HG03565 (cell line): ENCODE data around the gene MRM1.

Experiments
- ATAC-seq: cut with Tn5 transposase; IDR thresholded peaks from one replicate; pipeline ENCODE4 v1.9.1; 2021; ENCODE audit warnings: mild to moderate bottlenecking, moderate library complexity; ENCODE audit not compliant: unreplicated experiment

MRM1 gene

GRCh38 chr17:36629252-36629847 lies 28.0 kb downstream of the MRM1 start:
- ATAC-seq, result no peak

GRCh38 chr17:36629970-36630502 lies 28.7 kb downstream of the MRM1 start:
- ATAC-seq, result no peak

- ATAC-seq, result no peak
Observed at GRCh38 chr17:36631022-36631421, 29.6 kb downstream of the MRM1 start.

DNA sequence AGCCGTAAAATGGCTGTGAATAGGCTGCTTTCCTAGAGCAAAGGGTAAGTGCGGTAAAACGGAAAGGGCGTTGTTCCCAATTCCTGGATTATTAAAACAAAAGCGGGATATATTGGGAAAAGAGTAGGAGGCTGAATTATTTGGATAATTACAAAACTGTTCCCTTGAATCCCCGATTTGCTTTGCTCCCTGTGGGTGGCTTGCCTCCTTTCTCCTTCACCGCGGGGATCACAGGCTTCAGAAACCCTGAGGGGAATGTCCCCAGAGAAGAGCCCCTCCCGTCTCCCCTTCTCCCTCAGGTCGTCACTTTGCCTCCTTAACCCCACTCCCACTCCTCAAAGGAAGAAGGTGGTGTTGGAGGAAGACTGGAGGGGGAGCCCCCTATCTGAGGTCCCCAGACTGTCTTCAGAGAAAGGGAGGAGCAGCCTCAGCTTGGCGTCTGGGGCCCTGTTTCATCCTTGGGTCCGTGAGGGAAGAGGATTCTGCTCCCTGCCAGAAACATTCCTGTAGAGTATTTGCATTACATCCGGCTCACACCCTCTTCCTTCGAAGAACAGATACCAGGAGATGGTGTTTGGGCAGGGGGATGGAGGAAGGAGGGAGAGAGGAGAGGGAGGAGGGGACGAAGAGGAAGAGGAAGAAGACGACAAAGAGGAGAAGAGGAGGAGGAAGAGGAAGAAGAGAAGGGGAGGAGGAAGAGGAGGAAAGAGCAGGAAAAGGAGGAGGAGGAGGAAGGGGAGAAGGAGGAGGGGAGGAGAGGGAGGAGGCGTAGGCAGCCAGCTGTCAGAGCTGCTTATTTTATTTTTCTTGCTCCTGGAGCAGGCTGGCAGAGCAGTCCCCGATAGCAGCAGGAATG lies 31.8 kb downstream of the MRM1 start:
- no peak for ATAC-seq

GRCh38 chr17:36640346-36640745 lies 39.0 kb downstream of the MRM1 start:
- ATAC-seq, result no peak

DNA sequence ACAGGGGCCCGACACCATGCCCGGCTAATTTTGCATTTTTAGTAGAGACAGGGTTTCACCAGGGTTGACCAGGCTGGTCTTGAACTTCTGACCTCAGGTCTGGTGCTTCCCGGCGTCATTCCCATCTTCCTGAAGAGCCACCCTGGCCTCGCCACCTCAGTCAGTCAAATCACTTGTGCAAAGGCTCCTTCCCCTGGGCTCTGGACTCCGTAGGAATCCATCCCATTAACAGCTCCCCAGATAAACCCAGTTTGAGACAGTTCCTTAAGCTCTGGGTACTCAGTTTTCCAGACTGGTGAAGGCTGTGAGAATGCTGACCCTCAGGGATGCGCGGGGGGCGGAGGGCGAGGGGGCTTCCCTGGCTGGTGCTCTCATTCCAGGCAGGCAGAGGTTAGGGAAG lies 39.5 kb downstream of the MRM1 start:
- ATAC-seq, result no peak

DNA sequence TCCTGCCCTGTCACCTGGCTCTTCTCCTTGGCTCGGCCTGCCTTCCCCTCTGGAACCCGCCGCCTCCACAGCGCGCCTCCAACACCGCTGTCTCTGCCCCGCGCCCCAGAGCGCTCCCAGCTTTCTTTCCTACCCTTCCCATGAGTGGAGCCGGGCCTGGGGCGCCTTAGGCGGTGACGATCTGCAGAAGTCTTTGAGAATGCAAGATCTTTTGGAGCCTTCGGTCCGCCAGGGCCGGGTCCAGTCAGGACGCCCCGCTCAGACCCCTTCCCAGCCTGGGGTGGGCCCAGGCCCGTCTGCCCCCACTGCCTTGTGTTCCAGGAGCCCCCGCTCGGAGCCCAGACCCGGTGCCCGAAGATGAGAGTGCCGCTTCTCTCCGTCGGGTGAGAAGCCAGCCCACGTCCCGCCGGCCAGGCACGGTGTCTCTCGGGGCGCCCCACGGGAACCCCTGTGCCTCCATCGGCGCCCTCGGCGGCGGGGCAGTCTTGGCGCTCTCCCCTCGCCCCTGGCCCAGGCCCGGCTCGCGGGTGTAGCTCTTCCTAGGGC lies 40.0 kb downstream of the MRM1 start:
- ATAC-seq, result no peak

DNA sequence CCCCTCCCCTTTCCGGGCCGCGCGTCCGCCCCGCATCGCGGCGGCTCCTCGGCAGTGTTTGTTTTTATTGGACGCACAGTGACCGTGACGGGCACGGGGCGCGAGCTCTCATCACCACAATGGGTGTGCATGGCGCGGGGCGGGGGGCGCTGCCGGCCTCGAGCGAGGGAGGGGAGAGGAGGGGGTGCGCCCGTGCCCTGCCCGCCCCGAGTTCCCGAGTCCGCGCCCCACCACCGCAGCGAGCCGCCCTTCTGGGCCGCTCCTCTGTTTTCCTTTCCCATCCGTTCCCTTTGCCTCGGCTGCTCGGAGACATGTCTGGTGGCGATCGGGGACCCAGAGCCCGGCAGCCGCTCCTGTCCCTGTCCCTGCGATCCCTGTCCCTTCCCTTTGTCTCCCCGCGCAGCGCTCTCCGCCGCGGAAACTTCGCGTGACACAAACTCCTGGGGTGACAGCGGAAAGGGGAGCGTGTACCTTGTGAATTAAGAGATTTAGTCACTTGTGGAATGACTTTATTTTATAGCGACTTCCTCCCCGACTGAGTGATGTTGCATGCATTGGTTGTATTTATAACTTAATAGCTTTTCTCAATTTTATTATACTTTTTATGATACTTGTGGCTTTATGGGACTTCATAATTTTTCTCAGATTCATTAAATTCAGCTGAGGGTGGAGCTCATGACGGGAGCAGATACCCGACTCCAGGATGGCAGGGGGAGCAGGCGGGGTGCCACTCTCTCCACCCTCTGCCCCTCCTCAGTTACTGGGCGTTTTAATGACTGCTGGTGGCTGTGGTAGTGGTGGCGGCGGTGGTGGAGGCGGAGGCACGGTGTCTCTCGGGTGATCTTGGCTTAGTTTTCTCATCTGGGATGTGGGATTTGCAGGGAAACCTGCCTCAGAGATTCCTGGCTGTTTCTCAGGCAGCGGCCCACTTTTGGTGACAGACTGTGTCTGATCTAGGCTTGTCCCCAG lies 40.8 kb downstream of the MRM1 start:
- no peak for ATAC-seq

DNA sequence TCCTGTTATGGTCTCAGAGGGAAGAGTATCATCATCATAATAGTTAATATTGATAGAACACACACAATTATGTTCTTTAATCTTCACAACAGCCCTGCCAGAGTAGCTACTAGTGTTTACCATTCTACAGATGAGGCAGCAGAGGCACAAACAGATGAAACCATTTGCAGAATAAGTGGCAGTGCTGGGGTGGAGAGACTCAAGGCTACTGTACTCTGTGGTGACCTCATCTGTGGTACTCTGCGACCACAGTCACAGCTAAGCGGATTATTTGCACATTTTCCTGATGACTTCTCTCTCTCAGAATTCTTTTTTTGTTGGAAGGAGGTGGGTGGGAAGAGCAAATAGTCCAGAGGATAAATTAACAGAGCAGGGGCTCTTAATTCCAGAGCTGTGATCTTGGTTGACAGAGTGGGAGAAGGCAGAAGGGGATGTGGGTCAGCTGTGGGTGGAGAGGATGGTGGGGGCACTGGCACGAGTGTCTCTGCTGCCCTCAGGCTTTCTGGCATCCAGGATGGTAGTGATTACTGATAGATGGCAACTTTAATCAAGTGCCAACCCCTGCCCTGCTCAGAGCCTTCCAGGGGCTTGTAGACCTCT lies 41.8 kb downstream of the MRM1 start:
- no peak for ATAC-seq

DNA sequence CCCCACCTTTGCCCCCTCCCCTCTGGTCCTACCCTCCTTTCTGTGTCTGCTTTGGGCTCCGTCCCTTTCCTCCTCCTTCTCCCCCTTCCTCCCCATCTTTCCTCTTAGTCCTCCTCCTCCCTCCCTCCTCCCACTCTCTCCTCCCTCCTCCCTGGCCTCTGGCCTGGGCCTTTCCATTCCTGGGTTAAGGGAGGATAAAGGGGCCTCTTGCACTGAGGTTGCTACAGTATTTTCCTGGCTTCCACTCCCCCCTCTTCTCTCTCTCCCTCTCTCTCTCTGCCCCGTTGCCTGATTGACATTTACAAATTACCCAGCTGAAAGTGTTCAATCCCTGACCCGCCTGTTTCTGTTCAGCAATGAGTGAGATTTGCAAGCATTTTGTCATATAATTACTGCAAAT lies 44.0 kb downstream of the MRM1 start:
- no peak for ATAC-seq

GRCh38 chr17:36647636-36648035 lies 46.3 kb downstream of the MRM1 start:
- ATAC-seq, result no peak

DNA sequence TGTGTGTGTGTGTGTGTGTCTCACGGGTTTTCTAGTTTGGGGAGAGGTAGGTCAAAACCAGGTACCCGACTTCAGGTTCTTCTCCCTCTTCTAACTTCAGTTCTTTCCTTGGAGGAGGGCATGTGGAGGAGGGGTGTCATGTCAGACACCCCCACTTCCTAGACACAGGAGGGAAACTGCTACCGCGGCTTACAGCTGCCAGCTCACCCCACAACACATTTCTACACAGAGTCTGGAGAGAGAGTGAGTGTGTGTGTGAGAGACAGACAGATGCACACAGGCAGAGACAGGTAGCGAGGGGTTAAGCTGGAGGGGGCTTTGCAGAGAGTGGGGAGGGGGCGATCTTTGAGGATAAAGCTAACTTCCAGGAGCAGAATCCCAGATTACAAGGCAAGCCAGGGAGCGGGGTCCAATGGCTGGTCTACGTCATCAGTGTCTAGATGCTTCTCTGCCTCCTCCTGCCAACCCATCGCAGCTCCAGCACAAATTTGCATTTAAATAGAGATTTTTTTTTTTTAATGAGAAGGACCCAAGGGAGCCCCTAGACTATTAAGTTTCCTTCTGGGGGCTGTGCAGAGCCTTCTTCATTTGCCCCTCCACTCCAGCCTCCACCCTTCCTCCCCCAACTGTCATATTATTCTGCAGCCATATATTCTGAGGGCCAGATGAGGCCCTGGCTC lies 48.9 kb downstream of the MRM1 start:
- ATAC-seq, result no peak

GRCh38 chr17:36653374-36653773 lies 52.0 kb downstream of the MRM1 start:
- ATAC-seq, result no peak

GRCh38 chr17:36653856-36654255 lies 52.5 kb downstream of the MRM1 start:
- ATAC-seq, result no peak

DNA sequence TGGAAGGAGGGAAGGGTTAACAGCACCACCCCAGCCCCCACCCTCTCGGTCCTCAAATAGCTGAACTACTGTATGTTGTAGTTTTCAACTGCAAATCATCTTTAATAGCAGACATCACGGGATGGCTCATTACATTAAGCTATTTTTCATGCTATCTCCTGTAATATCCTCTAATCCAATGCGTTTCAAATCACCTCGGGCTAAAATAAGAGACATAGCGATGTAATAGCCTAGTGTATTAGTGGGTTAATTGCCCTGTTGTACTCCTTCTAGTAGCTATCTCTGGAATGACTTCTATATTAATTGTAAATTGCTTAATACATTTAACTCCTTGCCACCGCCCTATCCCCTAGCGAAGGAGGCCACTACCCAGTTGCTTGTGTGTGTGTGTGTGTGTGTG lies 54.3 kb downstream of the MRM1 start:
- no peak for ATAC-seq

DNA sequence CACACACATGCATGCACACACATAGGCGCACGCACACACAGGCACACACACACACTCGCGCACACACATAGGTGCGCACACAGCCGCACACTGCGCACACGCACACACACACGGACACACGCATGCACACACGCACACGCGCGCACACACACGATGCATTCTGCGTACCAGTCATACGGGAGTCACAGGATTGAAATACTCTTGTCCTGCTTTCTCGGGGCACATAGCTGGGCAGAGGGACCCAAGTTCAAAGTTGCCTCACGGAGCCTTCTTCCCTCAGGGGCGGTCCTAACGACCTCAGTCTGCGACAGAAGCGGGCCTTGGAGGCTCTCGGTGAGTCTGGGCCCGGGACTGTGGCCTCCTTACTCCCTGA lies 56.0 kb downstream of the MRM1 start:
- ATAC-seq, result no peak

GRCh38 chr17:36657763-36658490 lies 56.5 kb downstream of the MRM1 start:
- ATAC-seq, result no peak
